Neural cell (in vitro differentiated cells): Measurements from ENCODE around the gene RASEF. TPM values are rescaled to one million over a fixed set of nuclear protein-coding genes. Genes with fewer than 3 reads are reported as not detected.

Source experiments
- H2AFZ ChIP-seq: fragments of 200-600, 300-800 bp; sonication (generic), shearing (Covaris generic); 2 replicates; pipeline ENCODE4 v1.6.0; 2014; ENCODE audit warnings: low read depth, mild to moderate bottlenecking, antibody characterized with exemption, low read length, moderate library complexity
- H3F3A ChIP-seq: fragments of 200-600 bp; shearing (Covaris generic); 2 replicates; pipeline ENCODE4 v1.6.1; 2016; ENCODE audit warnings: mild to moderate bottlenecking, moderate library complexity, mixed read lengths, antibody characterized with exemption, low read length; ENCODE audit not compliant: insufficient read depth, poor library complexity, severe bottlenecking
- H3K27ac ChIP-seq: fragments of 200-600, 300-800 bp; sonication (generic), shearing (Covaris generic); 2 replicates; pipeline ENCODE4 v1.5.1; 2014; ENCODE audit warnings: mild to moderate bottlenecking, low read length, moderate library complexity
- H3K27me3 ChIP-seq: fragments of 300-800, 200-600 bp; sonication (generic), shearing (Covaris generic); 2 replicates; pipeline ENCODE4 v1.6.0; 2014; ENCODE audit warnings: mild to moderate bottlenecking, low read depth, low read length, moderate library complexity; ENCODE audit not compliant: insufficient read depth
- H3K36me3 ChIP-seq: fragments of 300-800, 200-600 bp; sonication (generic), shearing (Covaris generic); 2 replicates; pipeline ENCODE4 v1.5.1; 2014; ENCODE audit warnings: mild to moderate bottlenecking, antibody characterized with exemption, low read length, moderate library complexity; ENCODE audit not compliant: insufficient read depth
- H3K4me2 ChIP-seq: fragments of 300-800, 200-600 bp; sonication (generic), shearing (Covaris generic); 2 replicates; pipeline ENCODE4 v1.6.0; 2014; ENCODE audit warnings: mild to moderate bottlenecking, low read length
- H3K4me3 ChIP-seq: fragments of 300-800, 200-600 bp; sonication (generic), shearing (Covaris generic); 2 replicates; pipeline ENCODE4 v1.5.1; 2014; ENCODE audit warnings: mild to moderate bottlenecking, low read length, moderate library complexity
- H3K79me2 ChIP-seq: fragments of 200-600 bp; shearing (Covaris generic); replicated peaks from 2 replicates; pipeline ENCODE4 v1.6.0; 2014; ENCODE audit warnings: mild to moderate bottlenecking, low read length, moderate library complexity; ENCODE audit not compliant: insufficient read depth
- H3K9ac ChIP-seq: fragments of 300-800, 200-600 bp; sonication (generic), shearing (Covaris generic); 2 replicates; pipeline ENCODE4 v1.6.1; 2016; ENCODE audit warnings: mild to moderate bottlenecking, low read length, mixed read lengths
- H3K9me2 ChIP-seq: fragments of 200-600 bp; shearing (Covaris generic); 2 replicates; pipeline ENCODE4 v1.6.1; 2016; ENCODE audit warnings: mild to moderate bottlenecking, low read length, mixed read lengths; ENCODE audit not compliant: insufficient read depth
- H3K9me3 ChIP-seq: fragments of 200-600, 300-800 bp; sonication (generic), shearing (Covaris generic); 2 replicates; pipeline ENCODE4 v1.6.1; 2016; ENCODE audit warnings: mild to moderate bottlenecking, mixed run types, low read length, moderate library complexity, mixed read lengths
- H4K20me1 ChIP-seq: fragments of 200-600 bp; shearing (Covaris generic); 2 replicates; pipeline ENCODE4 v1.6.1; 2016; ENCODE audit warnings: mild to moderate bottlenecking, mixed run types; ENCODE audit not compliant: insufficient read depth
- EP300 ChIP-seq: fragments of 450-650 bp; conservative IDR thresholded peaks from 2 replicates; pipeline ENCODE4 v1.6.1; 2014; ENCODE audit warnings: antibody characterized with exemption, mild to moderate bottlenecking, moderate library complexity; ENCODE audit not compliant: poor library complexity, severe bottlenecking
- EZH2 ChIP-seq: fragments of 200-600, 300-800 bp; shearing (Covaris generic), sonication (generic); IDR thresholded peaks from 2 replicates; pipeline ENCODE4 v1.6.1; 2014; ENCODE audit warnings: antibody characterized with exemption, low read length, borderline replicate concordance, mild to moderate bottlenecking; ENCODE audit not compliant: insufficient read depth, poor library complexity, severe bottlenecking
- MXI1 ChIP-seq: fragments of 450-650 bp; conservative IDR thresholded peaks from 2 replicates; pipeline ENCODE4 v1.6.1; 2014; ENCODE audit warnings: antibody characterized with exemption, mild to moderate bottlenecking; ENCODE audit not compliant: poor library complexity, severe bottlenecking
- POLR2AphosphoS5 ChIP-seq: IDR thresholded peaks from 2 replicates; pipeline ENCODE4 v1.6.1; 2012
- RAD21 ChIP-seq: fragments of 450-650 bp; conservative IDR thresholded peaks from 2 replicates; pipeline ENCODE4 v1.6.1; 2014; ENCODE audit warnings: antibody characterized with exemption, mild to moderate bottlenecking, moderate library complexity
- REST ChIP-seq: IDR thresholded peaks from 2 replicates; pipeline ENCODE4 v1.6.1; 2012; ENCODE audit warnings: borderline replicate concordance
- SMC3 ChIP-seq: fragments of 450-650 bp; conservative IDR thresholded peaks from 2 replicates; pipeline ENCODE4 v1.6.1; 2014; ENCODE audit warnings: antibody characterized with exemption, mild to moderate bottlenecking, moderate library complexity; ENCODE audit not compliant: poor library complexity
- TAF1 ChIP-seq: IDR thresholded peaks from 2 replicates; pipeline ENCODE4 v1.6.1; 2012; ENCODE audit warnings: low read depth
- polyA plus RNA-seq: library from polyadenylated mRNA; depleted of rRNA; stranded (reverse); fragments of >200 nt; gene quantifications from 2 replicates; pipeline ENCODE4 v1.2.3, GENCODE V29; 2014
- TF ChIP-seq, protein P1 (sequence below): fragments of 450-650 bp; IDR thresholded peaks from 2 replicates; pipeline ENCODE4 v1.5.1; 2014; ENCODE audit warnings: antibody characterized with exemption, mild to moderate bottlenecking, moderate library complexity; ENCODE audit not compliant: poor library complexity, severe bottlenecking

The RASEF gene
- polyA plus RNA-seq, 1 donor from 2014 or later, result 0.12 TPM

DNA sequence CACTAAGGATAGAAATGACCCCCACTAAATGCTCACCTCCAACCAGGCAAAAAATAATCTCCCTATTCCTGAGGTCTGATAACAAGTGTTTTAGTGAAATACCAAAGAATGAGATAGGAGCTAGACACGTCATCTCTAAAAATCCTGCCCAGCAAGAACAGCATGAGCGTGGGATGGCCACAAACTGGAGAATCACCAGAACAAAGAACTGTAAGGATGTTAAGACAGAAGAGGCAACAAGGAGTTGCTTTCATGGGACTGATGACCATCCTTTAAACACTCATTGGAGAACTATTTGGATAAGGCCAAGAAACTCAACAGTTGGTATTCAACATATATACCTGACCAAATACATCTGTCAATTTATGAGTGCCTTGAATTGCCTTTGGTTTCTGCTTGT is 113.7 kb downstream of the RASEF start:
- Histone ChIP-seq H3K9me3 (no peaks in the 10 kb centered on the region), H4K20me1 (no peaks in the 10 kb centered on the region), H3K9ac (no peak overlapping the region)

GRCh38 chr9:82940376-82940775 is 122.6 kb downstream of the RASEF start:
- H3K79me2 ChIP-seq, result no peaks in the 10 kb centered on the region
- H3F3A ChIP-seq, result no peaks in the 10 kb centered on the region
- H3K36me3 ChIP-seq, result no peaks in the 10 kb centered on the region
- H4K20me1 ChIP-seq, result no peaks in the 10 kb centered on the region
- TF ChIP-seq SMC3, result no peak
- TF ChIP-seq, protein P1, sequence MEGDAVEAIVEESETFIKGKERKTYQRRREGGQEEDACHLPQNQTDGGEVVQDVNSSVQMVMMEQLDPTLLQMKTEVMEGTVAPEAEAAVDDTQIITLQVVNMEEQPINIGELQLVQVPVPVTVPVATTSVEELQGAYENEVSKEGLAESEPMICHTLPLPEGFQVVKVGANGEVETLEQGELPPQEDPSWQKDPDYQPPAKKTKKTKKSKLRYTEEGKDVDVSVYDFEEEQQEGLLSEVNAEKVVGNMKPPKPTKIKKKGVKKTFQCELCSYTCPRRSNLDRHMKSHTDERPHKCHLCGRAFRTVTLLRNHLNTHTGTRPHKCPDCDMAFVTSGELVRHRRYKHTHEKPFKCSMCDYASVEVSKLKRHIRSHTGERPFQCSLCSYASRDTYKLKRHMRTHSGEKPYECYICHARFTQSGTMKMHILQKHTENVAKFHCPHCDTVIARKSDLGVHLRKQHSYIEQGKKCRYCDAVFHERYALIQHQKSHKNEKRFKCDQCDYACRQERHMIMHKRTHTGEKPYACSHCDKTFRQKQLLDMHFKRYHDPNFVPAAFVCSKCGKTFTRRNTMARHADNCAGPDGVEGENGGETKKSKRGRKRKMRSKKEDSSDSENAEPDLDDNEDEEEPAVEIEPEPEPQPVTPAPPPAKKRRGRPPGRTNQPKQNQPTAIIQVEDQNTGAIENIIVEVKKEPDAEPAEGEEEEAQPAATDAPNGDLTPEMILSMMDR, result no peak
- no peak overlapping the region for H3K27ac ChIP-seq
- no peaks in the 10 kb centered on the region for H3K27me3 ChIP-seq
- H3K9ac ChIP-seq, result no peak overlapping the region
- no peak overlapping the region for H3K4me3 ChIP-seq
- no peaks in the 10 kb centered on the region for H3K9me3 ChIP-seq
- H2AFZ ChIP-seq, result no peak overlapping the region
- H3K9me2 ChIP-seq, result no peaks in the 10 kb centered on the region
- no peak overlapping the region for H3K4me2 ChIP-seq

More for the DNA sequence above, 113.7 kb downstream of the RASEF start:
- no peaks in the 10 kb centered on the region for H3F3A ChIP-seq
- TF ChIP-seq SMC3 (no peak), TAF1 (no peak), POLR2AphosphoS5 (no peak), EZH2 (no peak), EP300 (no peak), REST (no peak), RAD21 (no peak), MXI1 (no peak)
- TF ChIP-seq, protein P1, result no peak
- no peak overlapping the region for H3K4me3 ChIP-seq
- no peak overlapping the region for H2AFZ ChIP-seq
- H3K36me3 ChIP-seq, result no peaks in the 10 kb centered on the region
- no peaks in the 10 kb centered on the region for H3K27me3 ChIP-seq
- H3K27ac ChIP-seq, result no peak overlapping the region
- H3K79me2 ChIP-seq, result no peaks in the 10 kb centered on the region
- no peak overlapping the region for H3K4me2 ChIP-seq
- no peaks in the 10 kb centered on the region for H3K9me2 ChIP-seq
